ENCODE measurements around the gene U2AF2.

DNA sequence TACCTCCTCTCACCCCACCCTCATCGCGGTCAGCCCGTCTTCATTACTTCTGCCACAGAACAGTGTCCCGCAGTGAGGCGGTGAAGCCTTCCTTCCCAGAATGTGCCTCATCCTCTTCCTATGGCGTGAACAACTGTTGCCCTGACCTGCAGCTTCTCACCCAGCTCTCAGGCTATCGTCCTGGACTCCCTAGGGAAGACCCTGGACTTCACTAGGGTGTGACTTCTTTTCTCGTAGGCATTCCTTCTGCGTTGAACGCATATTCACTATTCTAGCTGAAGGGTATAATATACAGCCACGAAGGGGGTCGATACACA lies 48.4 kb upstream of the U2AF2 start:
- TF ChIP-seq, protein P1, sequence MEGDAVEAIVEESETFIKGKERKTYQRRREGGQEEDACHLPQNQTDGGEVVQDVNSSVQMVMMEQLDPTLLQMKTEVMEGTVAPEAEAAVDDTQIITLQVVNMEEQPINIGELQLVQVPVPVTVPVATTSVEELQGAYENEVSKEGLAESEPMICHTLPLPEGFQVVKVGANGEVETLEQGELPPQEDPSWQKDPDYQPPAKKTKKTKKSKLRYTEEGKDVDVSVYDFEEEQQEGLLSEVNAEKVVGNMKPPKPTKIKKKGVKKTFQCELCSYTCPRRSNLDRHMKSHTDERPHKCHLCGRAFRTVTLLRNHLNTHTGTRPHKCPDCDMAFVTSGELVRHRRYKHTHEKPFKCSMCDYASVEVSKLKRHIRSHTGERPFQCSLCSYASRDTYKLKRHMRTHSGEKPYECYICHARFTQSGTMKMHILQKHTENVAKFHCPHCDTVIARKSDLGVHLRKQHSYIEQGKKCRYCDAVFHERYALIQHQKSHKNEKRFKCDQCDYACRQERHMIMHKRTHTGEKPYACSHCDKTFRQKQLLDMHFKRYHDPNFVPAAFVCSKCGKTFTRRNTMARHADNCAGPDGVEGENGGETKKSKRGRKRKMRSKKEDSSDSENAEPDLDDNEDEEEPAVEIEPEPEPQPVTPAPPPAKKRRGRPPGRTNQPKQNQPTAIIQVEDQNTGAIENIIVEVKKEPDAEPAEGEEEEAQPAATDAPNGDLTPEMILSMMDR (IDR thresholded peaks at IDR 0.05; ENCODE audit: low read depth, low read length), result no peak
- TF ChIP-seq EZH2phosphoT487 (IDR thresholded peaks at IDR 0.05; ENCODE audit: low read depth), result no peak

Data from OCI-LY3 (cell line).